ENCODE measurements around the gene SRGAP2B. TPM values are rescaled to one million over a fixed set of nuclear protein-coding genes. Genes with fewer than 3 reads are reported as not detected.

SRGAP2B gene
- 18.5 and 25.5 TPM in 2 replicates for total RNA-seq

GRCh38 chr1:145095284-145096057, at the start of gene SRGAP2B, which contains the start of gene FAM72D:
Gene SRGAP2B, minus strand, starts transcription at chr1:145095328. Its CDS starts 2,427 bp downstream, at chr1:145092901.
Gene FAM72D, plus strand, starts transcription at chr1:145095974. Its CDS starts 874 bp downstream, at chr1:145096848.

Other genes with a start within 250 kb of the SRGAP2B start
- not detected in 2 replicates for gene FAM72D, start 646 bp upstream of the SRGAP2B start, total RNA-seq
- gene PPIAL4D, start 146.8 kb upstream of the SRGAP2B start, total RNA-seq: 1.4 TPM in 1 of 2 replicates, not detected in the other

Measured in tracheal epithelial cell (primary cell).